SU-DHL-6 (cell line): Measurements from ENCODE around the gene DNAH3.

Source experiments
- EZH2phosphoT487 ChIP-seq: fragments of 200-600 bp; sonication (generic), shearing (Covaris generic); conservative IDR thresholded peaks from 2 replicates; pipeline ENCODE4 v1.6.1; 2018; ENCODE audit warnings: mild to moderate bottlenecking, antibody characterized with exemption, low read length, moderate library complexity, mixed read lengths
- TF ChIP-seq, protein P1 (sequence below): fragments of 200-600 bp; sonication (generic); IDR thresholded peaks from one replicate; pipeline ENCODE4 v1.5.1; 2017; ENCODE audit warnings: antibody characterized with exemption, mild to moderate bottlenecking, low read length, moderate library complexity; ENCODE audit not compliant: insufficient read depth, poor library complexity, severe bottlenecking

DNA sequence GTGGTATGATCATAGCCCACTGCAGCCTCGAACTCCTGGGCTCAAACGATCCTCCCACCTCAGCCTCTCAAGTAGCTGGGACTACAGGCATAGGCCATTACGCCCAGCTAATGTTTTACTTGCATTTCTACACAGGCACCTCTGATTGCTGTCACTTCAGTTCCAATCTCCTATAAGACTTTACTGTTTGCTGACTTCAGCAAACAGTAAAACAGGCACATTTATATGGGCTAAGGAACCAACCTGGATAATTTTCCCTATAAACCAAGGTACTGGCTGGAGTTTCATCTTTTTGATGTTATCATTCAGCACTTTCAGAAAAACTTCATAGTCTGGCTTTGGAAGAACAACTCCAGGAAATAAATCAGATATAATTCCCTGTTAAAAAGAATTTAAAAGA is 114.2 kb downstream of the DNAH3 start:
- TF ChIP-seq, protein P1, sequence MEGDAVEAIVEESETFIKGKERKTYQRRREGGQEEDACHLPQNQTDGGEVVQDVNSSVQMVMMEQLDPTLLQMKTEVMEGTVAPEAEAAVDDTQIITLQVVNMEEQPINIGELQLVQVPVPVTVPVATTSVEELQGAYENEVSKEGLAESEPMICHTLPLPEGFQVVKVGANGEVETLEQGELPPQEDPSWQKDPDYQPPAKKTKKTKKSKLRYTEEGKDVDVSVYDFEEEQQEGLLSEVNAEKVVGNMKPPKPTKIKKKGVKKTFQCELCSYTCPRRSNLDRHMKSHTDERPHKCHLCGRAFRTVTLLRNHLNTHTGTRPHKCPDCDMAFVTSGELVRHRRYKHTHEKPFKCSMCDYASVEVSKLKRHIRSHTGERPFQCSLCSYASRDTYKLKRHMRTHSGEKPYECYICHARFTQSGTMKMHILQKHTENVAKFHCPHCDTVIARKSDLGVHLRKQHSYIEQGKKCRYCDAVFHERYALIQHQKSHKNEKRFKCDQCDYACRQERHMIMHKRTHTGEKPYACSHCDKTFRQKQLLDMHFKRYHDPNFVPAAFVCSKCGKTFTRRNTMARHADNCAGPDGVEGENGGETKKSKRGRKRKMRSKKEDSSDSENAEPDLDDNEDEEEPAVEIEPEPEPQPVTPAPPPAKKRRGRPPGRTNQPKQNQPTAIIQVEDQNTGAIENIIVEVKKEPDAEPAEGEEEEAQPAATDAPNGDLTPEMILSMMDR: no peak
- TF ChIP-seq EZH2phosphoT487: no peak
